ENCODE data around the gene FCF1.

DNA sequence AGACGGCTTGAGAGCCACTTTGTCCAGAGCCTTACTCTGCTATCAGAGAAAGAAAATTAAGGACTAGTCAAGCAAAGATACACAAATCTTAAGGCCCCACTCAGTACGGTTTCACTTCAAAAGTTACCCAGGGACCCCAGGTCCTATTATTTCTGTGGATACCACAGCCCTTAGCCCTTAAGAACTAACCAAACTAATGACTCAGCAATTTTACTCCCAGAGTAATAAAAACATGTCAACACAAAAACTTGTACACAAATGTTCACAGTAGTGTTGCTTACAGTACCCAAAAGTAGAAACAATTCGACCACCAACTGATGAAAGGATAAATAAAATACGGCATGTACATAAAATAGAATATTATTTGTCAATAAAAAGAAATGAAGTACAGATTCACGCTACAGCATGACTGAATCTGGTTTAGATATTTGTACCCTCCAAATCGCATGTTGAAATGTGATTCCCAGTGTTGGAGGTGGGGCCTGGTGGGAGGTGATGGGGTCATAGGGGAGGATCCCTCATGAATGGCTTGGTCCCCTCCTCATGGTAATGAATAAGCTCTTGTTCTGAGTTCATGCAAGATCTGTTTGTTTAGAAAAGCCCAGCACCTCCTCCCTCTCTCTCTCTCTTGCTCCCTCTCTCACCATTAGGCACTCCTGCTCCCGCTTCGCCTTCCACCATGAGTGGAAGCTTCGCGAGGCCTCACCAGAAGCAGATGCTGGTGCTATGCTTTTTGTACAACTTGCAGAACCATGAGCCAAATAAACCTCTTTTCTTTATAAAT, 30.6 kb upstream of the FCF1 start:
- TF ChIP-seq CTCF (conservative IDR thresholded peaks at IDR 0.05) (no peak), ZFX (IDR thresholded peaks at IDR 0.05) (no peak)
